ENCODE data around the gene ARRDC3.

ARRDC3 gene

GRCh38 chr5:91319667-91320066 lies 63.5 kb downstream of the ARRDC3 start:
- no peak for TF ChIP-seq CTCF (IDR thresholded peaks at IDR 0.05; ENCODE audit: borderline replicate concordance, control extremely low read depth, extremely low read depth, insufficient read depth, missing control alignments)
- in situ Hi-C loops (cut with MboI; ENCODE audit: low sequenced_read_pairs, unreplicated experiment): no loop called here
- DNase-seq (ENCODE audit: low spot score): no peak

GRCh38 chr5:91318724-91319123 lies 64.4 kb downstream of the ARRDC3 start:
- no peak for DNase-seq (ENCODE audit: low spot score)
- in situ Hi-C loops (cut with MboI; ENCODE audit: low sequenced_read_pairs, unreplicated experiment): no loop called here
- no peak for TF ChIP-seq CTCF (IDR thresholded peaks at IDR 0.05; ENCODE audit: borderline replicate concordance, control extremely low read depth, extremely low read depth, insufficient read depth, missing control alignments)
